OCI-LY7 (cell line): Measurements from ENCODE around the gene LRRC10.
A peak's percentile ranks its signal among the peaks of the same experiment; 100 is the strongest.

ENCODE experiments used
- EZH2phosphoT487 ChIP-seq: fragments of 200-600 bp; sonication (generic); IDR thresholded peaks from 2 replicates; pipeline ENCODE4 v1.6.1; 2018; ENCODE audit warnings: low read depth, borderline replicate concordance, mild to moderate bottlenecking, mixed run types, antibody characterized with exemption, low read length, moderate library complexity, mixed read lengths
- TF ChIP-seq, protein P1 (sequence below): fragments of 200-600 bp; sonication (generic); conservative IDR thresholded peaks from 2 replicates; pipeline ENCODE4 v1.5.1; 2014; ENCODE audit warnings: mild to moderate bottlenecking, antibody characterized with exemption, low read length, moderate library complexity, mixed read lengths

DNA sequence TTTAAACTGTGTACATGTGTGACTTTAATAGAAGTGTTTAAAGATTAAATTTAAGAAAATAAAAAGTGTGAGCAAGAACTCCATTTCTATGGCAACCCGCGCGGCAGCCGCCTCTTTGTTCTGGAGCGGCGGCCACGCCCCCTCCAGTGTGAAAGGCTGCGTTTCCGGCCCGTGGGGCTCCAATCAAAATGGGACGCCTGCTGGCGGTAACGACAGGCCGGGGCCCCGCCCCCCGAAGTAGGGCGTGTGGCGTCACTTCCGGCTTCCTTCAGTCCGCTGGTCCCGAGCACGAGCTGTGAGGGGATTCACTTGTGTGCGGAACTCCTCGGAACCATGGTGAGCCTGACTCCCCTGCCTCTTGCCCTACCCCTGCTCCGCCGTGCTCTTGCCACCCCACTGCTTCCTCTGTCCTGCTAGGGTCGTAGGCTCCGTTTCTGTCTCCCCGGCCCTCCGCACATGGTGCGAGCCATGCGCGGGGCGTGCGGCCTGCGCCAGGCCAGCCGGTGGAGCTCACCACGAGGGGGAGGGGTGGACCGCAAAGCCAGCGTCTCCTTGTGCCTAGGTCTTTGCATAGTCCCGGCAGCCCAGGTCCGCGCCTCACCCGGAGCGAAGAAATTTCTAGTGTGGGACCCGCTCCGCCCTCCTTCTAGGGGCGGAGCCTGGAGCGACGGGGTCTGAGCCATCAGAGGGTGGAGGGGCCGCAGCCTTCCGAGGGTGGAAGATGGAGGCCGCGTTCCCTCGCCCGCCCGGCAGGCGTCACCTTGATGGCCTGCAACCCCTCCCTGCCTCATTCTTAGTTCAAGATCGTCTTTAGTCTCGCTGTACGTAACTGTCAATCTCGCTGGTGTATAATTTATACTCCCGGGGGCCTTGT, 25.3 kb downstream of the LRRC10 start, which contains the start of gene CCT2:
- TF ChIP-seq, protein P1, sequence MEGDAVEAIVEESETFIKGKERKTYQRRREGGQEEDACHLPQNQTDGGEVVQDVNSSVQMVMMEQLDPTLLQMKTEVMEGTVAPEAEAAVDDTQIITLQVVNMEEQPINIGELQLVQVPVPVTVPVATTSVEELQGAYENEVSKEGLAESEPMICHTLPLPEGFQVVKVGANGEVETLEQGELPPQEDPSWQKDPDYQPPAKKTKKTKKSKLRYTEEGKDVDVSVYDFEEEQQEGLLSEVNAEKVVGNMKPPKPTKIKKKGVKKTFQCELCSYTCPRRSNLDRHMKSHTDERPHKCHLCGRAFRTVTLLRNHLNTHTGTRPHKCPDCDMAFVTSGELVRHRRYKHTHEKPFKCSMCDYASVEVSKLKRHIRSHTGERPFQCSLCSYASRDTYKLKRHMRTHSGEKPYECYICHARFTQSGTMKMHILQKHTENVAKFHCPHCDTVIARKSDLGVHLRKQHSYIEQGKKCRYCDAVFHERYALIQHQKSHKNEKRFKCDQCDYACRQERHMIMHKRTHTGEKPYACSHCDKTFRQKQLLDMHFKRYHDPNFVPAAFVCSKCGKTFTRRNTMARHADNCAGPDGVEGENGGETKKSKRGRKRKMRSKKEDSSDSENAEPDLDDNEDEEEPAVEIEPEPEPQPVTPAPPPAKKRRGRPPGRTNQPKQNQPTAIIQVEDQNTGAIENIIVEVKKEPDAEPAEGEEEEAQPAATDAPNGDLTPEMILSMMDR = peak; percentile 62
- TF ChIP-seq EZH2phosphoT487 = no peak
